AML-193 (cell line): Measurements from ENCODE around the gene TCEANC2.
"Not testable (repeated sequence)": the region's sequence is repeated elsewhere in the genome, so short reads cannot be mapped to it uniquely, and the experiment has no call there.

ENCODE experiments used
- DNase-seq, 2 experiments: peaks; one replicate each; lab custom pipeline; 2025; lab: John Stamatoyannopoulos, UW

TCEANC2 gene

GRCh38 chr1:54052934-54053744 lies at the start of gene TCEANC2, which contains the start of gene TMEM59:
Gene TCEANC2, plus strand, starts transcription at chr1:54053608. Its CDS starts 815 bp downstream, at chr1:54054423.
Gene TMEM59, minus strand, starts transcription at chr1:54053204. Its CDS starts 16 bp downstream, at chr1:54053188.
- DNase-seq, result peak; percentile 99

DNA sequence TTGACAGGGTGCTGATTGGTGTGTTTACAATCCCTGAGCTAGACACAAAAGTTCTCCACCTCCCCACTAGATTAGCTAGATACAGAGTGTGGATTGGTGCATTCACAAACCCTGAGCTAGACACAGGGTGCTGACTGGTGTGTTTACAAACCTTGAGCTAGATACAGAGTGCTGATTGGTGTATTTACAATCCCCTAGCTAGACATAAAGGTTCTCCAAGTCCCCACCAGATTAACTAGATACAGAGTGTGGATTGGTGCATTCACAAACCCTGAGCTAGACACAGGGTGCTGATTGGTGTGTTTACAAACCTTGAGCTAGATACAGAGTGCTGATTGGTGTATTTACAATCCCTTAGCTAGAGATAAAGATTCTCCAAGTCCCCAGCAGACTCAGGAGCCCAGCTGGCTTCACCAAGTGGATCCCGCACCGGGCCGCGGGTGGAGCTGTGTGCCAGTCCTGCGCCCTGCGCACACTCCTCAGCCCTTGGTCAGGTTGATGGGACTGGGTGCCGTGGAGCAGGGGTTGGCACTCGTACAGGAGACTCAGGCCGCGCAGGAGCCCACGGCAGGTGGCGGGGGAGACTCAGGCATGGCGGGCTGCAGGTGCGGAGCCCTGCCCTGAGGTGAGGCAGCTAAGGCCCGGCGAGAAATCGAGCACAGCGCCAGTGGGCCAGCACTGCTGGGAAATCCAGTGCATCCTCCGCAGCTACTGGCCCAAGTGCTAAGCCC lies 49.5 kb upstream of the TCEANC2 start:
- not testable (repeated sequence) for DNase-seq

GRCh38 chr1:54004481-54005049 lies 48.8 kb upstream of the TCEANC2 start:
- DNase-seq, result no peak

GRCh38 chr1:54006508-54006907 lies 46.9 kb upstream of the TCEANC2 start:
- DNase-seq, result no peak

DNA sequence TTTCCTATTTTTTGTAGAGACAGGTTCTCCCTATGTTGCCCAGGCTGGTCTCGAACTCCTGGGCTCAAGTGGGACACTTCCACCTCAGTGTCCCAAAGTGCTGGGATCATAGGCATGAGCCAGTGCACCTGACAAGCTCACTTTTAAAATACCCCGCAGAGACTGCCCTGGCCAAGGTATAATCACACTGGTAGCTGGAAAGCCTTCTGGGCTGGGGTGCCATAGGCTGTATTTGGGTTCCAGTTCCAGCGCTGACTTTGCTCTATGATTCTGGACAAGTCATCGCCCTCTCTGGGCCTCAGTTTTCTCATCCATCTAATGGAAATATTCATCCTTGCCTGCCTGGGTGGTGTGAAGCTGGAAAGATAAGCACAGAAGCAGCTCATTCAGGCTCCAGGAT lies 45.8 kb upstream of the TCEANC2 start:
- DNase-seq, result no peak

- DNase-seq, result no peak
These were observed 44.5 kb upstream of the TCEANC2 start for GRCh38 chr1:54008876-54009275.

GRCh38 chr1:54009406-54009805 lies 44.0 kb upstream of the TCEANC2 start:
- DNase-seq, result no peak

- no peak for DNase-seq
These were observed 42.8 kb upstream of the TCEANC2 start for GRCh38 chr1:54010415-54011117.

- DNase-seq, result no peak
These were observed 41.9 kb upstream of the TCEANC2 start for GRCh38 chr1:54011316-54012007.

DNA sequence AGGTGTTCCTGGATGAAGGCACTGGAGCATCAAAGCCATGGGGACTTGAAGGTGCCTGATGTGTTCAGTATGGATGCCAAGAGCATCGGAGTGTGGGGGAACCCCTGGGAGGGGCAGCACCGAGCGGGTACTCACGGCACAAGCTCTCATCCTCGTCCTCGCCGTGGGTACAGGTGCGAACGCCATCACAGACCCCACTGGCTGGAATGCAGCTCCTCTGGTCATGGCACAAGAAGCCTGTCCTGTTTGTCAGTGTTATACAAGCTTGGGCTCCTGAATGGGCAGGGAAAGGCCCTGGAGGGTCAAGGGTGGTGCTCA lies 41.4 kb upstream of the TCEANC2 start:
- no peak for DNase-seq

- DNase-seq, result no peak
These were observed 40.5 kb upstream of the TCEANC2 start for GRCh38 chr1:54012863-54013262.

DNA sequence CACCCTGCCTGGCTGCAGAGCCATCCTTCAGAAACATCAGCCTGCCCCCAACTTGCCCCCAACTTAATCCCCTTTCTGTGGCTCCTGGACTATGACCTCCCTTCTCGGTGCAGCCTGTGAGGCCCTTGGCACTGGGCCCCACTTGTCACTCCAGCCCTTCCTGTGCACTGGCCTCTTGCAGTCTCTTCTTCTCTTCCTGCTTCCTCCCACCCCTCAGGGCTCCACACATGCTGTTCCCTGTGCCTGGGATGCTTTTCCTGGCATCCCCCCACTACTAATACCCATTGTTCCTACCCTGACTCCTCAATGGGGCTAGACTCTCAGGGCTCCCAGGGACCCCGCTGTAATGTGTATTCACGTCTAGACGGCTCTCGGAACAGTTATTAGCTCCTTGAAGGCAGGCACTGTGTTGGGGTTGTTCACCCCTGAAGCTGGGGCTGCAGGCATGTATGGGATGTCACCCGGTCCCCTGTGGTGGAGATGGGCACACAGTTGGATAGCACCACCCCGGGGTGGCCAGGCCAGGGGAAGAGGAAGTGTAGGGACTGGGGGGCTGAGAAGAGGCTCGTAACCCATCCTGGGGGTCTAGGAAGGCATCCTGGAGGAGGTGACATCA lies 39.9 kb upstream of the TCEANC2 start:
- no peak for DNase-seq

DNA sequence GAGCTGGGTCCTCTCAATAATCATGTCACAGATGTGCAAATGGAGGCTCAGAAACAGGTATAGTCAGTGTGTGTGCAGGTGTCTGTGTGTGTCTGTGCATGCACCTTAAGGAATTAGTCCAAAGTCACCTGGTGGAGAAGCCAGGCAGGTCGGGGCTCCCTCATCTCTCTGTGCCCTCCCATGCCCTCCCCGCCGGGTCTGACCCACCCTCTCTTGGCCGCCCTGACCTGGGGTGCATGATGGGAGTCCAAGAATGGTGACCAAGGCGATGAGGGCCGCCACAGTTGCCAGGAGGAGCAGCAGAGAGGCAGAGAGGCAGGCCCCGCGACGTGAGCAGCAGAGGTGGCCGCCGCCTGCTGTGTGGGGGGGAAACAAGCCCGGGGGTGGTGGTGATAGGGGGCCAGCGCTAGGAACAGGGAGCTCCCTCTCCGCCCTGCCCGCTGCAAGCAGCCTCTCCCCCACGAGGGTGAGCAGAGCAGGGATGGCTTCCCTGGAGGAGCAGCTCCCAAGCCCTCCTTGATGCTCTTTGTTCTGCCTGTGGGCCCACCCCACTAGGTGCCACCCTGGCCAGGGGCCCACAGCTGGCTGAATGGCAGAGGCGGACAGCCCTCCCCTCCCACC lies 39.3 kb upstream of the TCEANC2 start:
- no peak for DNase-seq

DNA sequence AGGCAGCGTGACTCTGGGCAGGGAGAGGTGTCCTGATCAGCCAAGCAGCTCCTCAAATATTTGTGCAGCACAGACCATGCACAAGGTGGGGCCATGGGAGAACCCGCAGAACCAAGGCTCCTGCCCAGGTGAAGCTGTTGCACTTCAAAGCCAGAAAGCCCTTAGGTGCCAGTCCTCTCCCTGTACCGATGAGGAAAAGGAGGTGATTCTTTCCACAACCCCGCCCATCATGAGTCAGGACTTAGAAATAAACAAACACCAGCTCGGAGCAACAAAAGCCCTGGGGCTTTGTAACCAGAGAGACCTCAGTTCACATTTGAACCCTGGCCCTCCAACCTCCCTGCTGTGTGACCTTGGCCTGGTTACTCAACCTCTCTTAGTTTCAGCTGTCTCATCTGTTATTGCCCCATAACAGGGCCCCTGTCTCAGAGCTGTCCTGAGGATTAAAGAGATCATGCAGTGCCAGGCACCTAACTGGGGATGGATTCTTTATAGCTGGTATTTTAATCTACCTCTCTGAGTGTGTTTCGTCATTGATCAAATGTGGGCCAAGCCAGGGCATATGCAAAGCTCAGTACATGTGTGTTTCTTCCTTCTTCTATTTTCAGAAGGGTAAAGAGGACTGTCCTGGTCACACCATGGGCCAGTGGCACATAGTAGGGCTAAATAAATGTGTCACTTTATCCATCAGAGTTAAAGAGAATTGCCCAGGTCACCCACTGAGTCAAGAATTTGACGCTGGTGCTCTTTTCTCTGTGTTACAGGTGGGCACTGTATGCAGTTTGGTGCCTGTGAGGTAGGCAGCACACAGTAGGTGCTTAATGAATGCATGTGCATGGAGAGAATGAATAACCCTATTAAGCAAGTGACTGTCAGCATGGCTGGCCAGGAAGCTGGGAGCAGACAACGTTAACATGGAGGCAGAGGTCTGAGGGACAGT lies 36.8 kb upstream of the TCEANC2 start:
- DNase-seq, result no peak

DNA sequence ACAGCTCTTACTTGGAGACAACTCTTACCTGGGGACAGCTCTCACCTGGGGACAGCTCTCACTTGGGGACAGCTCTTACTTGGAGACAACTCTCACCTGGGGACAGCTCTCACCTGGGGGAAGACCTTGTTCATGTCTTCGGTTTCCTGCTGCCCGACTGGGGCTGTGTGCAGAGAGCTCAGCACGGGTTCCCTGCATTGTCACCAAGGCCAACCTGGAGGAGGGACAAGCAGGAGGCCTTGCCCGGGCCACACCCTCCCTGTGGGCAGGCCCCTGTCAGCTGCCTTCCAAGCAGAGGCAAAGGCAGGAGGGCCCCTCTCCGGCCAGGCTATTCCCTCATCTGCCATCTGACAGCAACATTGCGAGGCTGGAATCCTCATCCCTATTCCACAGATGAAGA lies 35.4 kb upstream of the TCEANC2 start, which contains the start of gene LDLRAD1:
LDLRAD1 (minus strand) TSS at position 208 of the 400 bp plus-strand sequence; CDS start at position 134, 74 bp downstream.
- no peak for DNase-seq

DNA sequence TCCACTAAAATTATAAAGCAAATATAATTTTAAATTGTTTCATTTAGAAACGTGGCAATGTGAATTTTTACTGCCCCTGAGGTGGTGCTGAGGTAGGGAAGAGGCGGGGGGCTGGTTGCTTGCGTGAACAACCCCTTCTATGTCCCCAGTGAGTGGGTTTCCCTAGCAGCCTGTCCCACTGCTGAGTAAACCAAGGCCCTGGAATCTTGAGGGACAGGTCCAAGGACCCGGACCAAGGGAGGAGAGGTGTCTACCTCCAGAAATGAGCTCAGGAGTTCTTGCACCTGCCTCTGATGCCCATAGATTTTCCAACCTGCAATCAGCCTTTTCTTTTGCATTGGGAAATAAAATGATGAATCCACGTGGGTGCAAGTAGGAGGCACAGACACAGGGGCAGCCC lies 34.8 kb upstream of the TCEANC2 start:
- DNase-seq, result no peak

- not testable (repeated sequence) for DNase-seq
These were observed 33.7 kb upstream of the TCEANC2 start for GRCh38 chr1:54019562-54020176.

DNA sequence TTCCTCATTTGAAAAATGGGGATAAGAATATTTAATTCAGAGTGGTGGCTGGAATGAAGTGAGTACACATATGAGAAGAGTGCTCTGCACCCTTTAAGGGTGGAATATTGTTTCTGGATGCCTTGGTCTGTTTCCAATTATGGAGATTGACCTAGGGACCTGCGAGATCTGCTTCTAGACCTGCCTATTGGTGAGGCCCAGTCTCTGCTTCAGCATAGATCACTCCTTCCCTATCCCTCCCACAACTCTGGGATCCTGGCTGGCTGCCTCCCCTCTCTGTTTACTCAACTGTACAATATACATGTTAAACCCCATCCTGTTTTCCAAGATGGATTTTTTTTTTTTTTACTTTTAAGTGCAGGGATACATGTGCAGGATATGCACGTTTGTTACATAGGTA lies 29.1 kb upstream of the TCEANC2 start:
- DNase-seq, result no peak

DNA sequence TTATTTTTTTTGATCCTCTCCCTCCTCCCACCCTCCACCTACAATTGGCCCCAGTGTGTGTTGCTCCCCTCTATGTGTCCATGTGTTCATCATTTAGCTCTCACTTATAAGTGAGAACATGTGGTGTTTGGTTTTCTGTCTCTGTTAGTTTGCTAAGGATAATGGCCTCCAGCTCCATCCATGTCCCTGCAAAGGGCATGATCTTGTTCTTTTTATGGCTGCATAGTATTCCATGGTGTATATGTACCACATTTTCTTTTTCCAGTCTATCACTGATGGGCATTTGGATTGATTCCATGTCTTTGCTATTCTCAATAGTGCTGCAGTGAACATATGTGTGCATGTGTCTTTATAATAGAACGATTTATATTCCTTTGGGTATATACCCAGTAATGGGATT lies 28.6 kb upstream of the TCEANC2 start:
- DNase-seq, result not testable (repeated sequence)
